ENCODE measurements around the gene DAB2IP. TPM values are rescaled to one million over a fixed set of nuclear protein-coding genes. Genes with fewer than 3 reads are reported as not detected.
A peak's percentile ranks its signal among the peaks of the same experiment; 100 is the strongest.

The DAB2IP gene
- total RNA-seq, 2 donors from 2014 or later = 70.7 to 71.0 TPM

GRCh38 chr9:121651008-121651294, 483 bp upstream of the DAB2IP start:
- Histone ChIP-seq H3K4me3 (ENCODE audit: low read length) (peak overlapping the region; percentile 90), H3K9ac (ENCODE audit: extremely low read depth, low read length, poor library complexity, severe bottlenecking) (peak overlapping the region; percentile 15), H3K4me1 (ENCODE audit: control insufficient read depth, insufficient read depth, low read length) (peaks cover 10% of the 10 kb centered on the region), H3K36me3 (ENCODE audit: control insufficient read depth, insufficient read depth, low read length) (peaks cover 6% of the 10 kb centered on the region), H3K27me3 (ENCODE audit: control insufficient read depth, insufficient read depth, low read length, poor library complexity, severe bottlenecking) (no peaks in the 10 kb centered on the region), H3K27ac (ENCODE audit: low read depth, low read length) (no peak overlapping the region), H3K9me3 (ENCODE audit: control insufficient read depth, low read length) (no peaks in the 10 kb centered on the region)
- H3K4me1 Mint-ChIP-seq = peaks cover 58% of the 10 kb centered on the region
- 24 to 25% methylated on average over 9 of the region's 9 CpGs for WGBS, 2 experiments (ENCODE audit: insufficient coverage in 1 of 2, insufficient read length in 1 of 2)
- H3K27ac Mint-ChIP-seq = no peak overlapping the region
- TF ChIP-seq CTCF (conservative IDR thresholded peaks at IDR 0.05) = no peak
- no peaks in the 10 kb centered on the region for H3K9me3 Mint-ChIP-seq
- peaks cover 5% of the 10 kb centered on the region for H3K36me3 Mint-ChIP-seq (ENCODE audit: low read depth)
- peak overlapping the region; percentile 90 for H3K4me3 Mint-ChIP-seq
- peaks cover 3% of the 10 kb centered on the region for H3K27me3 Mint-ChIP-seq (ENCODE audit: insufficient read depth)
- no peak for DNase-seq

GRCh38 chr9:121652021-121652837, 795 bp downstream of the DAB2IP start:
- TF ChIP-seq CTCF (conservative IDR thresholded peaks at IDR 0.05) = no peak
- Histone ChIP-seq H3K4me3 (ENCODE audit: low read length) (peak overlapping the region; percentile 90), H3K36me3 (ENCODE audit: control insufficient read depth, insufficient read depth, low read length) (peaks cover 14% of the 10 kb centered on the region), H3K27me3 (ENCODE audit: control insufficient read depth, insufficient read depth, low read length, poor library complexity, severe bottlenecking) (no peaks in the 10 kb centered on the region), H3K4me1 (ENCODE audit: control insufficient read depth, insufficient read depth, low read length) (peaks cover 10% of the 10 kb centered on the region), H3K27ac (ENCODE audit: low read depth, low read length) (peak overlapping the region; percentile 36), H3K9ac (ENCODE audit: extremely low read depth, low read length, poor library complexity, severe bottlenecking) (peak overlapping the region; percentile 42), H3K9me3 (ENCODE audit: control insufficient read depth, low read length) (no peaks in the 10 kb centered on the region)
- peaks cover 10% of the 10 kb centered on the region for H3K36me3 Mint-ChIP-seq (ENCODE audit: low read depth)
- peak overlapping the region; percentile 90 for H3K4me3 Mint-ChIP-seq
- WGBS, 2 experiments (ENCODE audit: insufficient coverage in 1 of 2, insufficient read length in 1 of 2) = 2 to 3% methylated on average over 11 to 29 of the region's 29 CpGs
- peaks cover 3% of the 10 kb centered on the region for H3K27me3 Mint-ChIP-seq (ENCODE audit: insufficient read depth)
- peaks cover 53% of the 10 kb centered on the region for H3K4me1 Mint-ChIP-seq
- H3K27ac Mint-ChIP-seq = peak overlapping the region; percentile 91
- no peaks in the 10 kb centered on the region for H3K9me3 Mint-ChIP-seq
- DNase-seq = peak; percentile 81

DNA sequence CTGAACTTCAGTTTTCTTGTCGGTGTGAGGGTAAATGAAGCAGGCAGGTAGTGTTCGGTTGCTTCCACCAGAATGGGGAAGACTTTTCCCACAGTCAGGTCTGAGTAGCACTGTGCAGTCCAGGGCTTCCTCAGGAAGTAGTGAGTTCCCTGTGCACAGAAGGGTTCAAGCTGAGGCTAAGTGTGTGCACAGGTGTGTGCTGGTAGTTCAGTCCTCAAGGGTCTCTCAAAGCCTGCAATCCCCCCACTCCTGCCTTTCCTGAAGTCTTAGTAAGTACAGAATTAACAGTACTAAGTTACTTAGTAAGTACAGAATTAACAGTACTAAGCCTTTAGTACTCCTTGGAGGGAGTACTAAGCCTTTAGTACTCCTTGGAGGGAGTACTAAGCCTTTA, 1.4 kb downstream of the DAB2IP start:
- Mint-ChIP-seq H3K27ac (peak overlapping the region; percentile 91), H3K9me3 (no peaks in the 10 kb centered on the region), H3K27me3 (ENCODE audit: insufficient read depth) (peaks cover 3% of the 10 kb centered on the region), H3K36me3 (ENCODE audit: low read depth) (peaks cover 10% of the 10 kb centered on the region), H3K4me3 (peak overlapping the region; percentile 90), H3K4me1 (peaks cover 53% of the 10 kb centered on the region)
- no peak overlapping the region for H3K27ac ChIP-seq (ENCODE audit: low read depth, low read length)
- H3K9me3 ChIP-seq (ENCODE audit: control insufficient read depth, low read length) = no peaks in the 10 kb centered on the region
- 46 to 55% methylated on average over 2 of the region's 2 CpGs for WGBS, 2 experiments (ENCODE audit: insufficient coverage in 1 of 2, insufficient read length in 1 of 2)
- peaks cover 10% of the 10 kb centered on the region for H3K4me1 ChIP-seq (ENCODE audit: control insufficient read depth, insufficient read depth, low read length)
- DNase-seq = no peak
- H3K36me3 ChIP-seq (ENCODE audit: control insufficient read depth, insufficient read depth, low read length) = peaks cover 20% of the 10 kb centered on the region
- no peak for TF ChIP-seq CTCF (conservative IDR thresholded peaks at IDR 0.05)
- peak overlapping the region; percentile 90 for H3K4me3 ChIP-seq (ENCODE audit: low read length)
- no peak overlapping the region for H3K9ac ChIP-seq (ENCODE audit: extremely low read depth, low read length, poor library complexity, severe bottlenecking)
- H3K27me3 ChIP-seq (ENCODE audit: control insufficient read depth, insufficient read depth, low read length, poor library complexity, severe bottlenecking) = no peaks in the 10 kb centered on the region
